Activated T-cell treated with anti-CD3 and anti-CD28 coated beads for 24 hours (primary cell): ENCODE data around the gene CD82.
A peak's percentile ranks its signal among the peaks of the same experiment; 100 is the strongest.

Experiments used
- DNase-seq: peaks from one replicate; pipeline ENCODE4 v3.0.0-alpha.2; 2020; ENCODE audit warnings: low read depth

CD82 gene

GRCh38 chr11:44565211-44565952, at the start of gene CD82:
Gene CD82 (plus strand): TSS chr11:44565663. CDS start chr11:44594663, 29,000 bp downstream.
- peak; percentile 98 for DNase-seq

- DNase-seq = no peak
These were observed 48.6 kb upstream of the CD82 start for GRCh38 chr11:44516688-44517507.

- DNase-seq = no peak
These were observed 47.9 kb upstream of the CD82 start for GRCh38 chr11:44517541-44517940.

GRCh38 chr11:44518968-44519550, 46.4 kb upstream of the CD82 start:
- no peak for DNase-seq

- DNase-seq = no peak
These were observed 45.3 kb upstream of the CD82 start for GRCh38 chr11:44519989-44520737.

GRCh38 chr11:44521148-44521547, 44.3 kb upstream of the CD82 start:
- no peak for DNase-seq

GRCh38 chr11:44522294-44522693, 43.2 kb upstream of the CD82 start:
- no peak for DNase-seq

GRCh38 chr11:44524346-44524745, 41.1 kb upstream of the CD82 start:
- no peak for DNase-seq

GRCh38 chr11:44524751-44525201, 40.7 kb upstream of the CD82 start:
- no peak for DNase-seq

- DNase-seq = no peak
These were observed 39.8 kb upstream of the CD82 start for GRCh38 chr11:44525473-44526252.

- DNase-seq = no peak
These were observed 39.0 kb upstream of the CD82 start for GRCh38 chr11:44526438-44526837.

- DNase-seq = no peak
These were observed 38.0 kb upstream of the CD82 start for GRCh38 chr11:44527476-44527875.

GRCh38 chr11:44528103-44528502, 37.4 kb upstream of the CD82 start:
- no peak for DNase-seq

GRCh38 chr11:44528581-44528980, 36.9 kb upstream of the CD82 start:
- DNase-seq = no peak

- DNase-seq = no peak
These were observed 35.5 kb upstream of the CD82 start for GRCh38 chr11:44529895-44530412.

GRCh38 chr11:44530413-44531115, 34.9 kb upstream of the CD82 start:
- DNase-seq = no peak

- no peak for DNase-seq
These were observed 34.4 kb upstream of the CD82 start for GRCh38 chr11:44531116-44531504.

- no peak for DNase-seq
These were observed 33.8 kb upstream of the CD82 start for GRCh38 chr11:44531636-44532035.

GRCh38 chr11:44532809-44533208, 32.7 kb upstream of the CD82 start:
- DNase-seq = no peak

- DNase-seq = no peak
These were observed 31.3 kb upstream of the CD82 start for GRCh38 chr11:44533921-44534711.
